ENCODE data around the gene TIGD2. TPM values are rescaled to one million over a fixed set of nuclear protein-coding genes. Genes with fewer than 3 reads are reported as not detected.

Gene TIGD2
- total RNA-seq, 5 donors from 2014 or later (not counting 1 experiment from before 2014, with no cell fraction given), result 3.8 to 6.7 (median 5.2) TPM

GRCh38 chr4:89111833-89112563 lies 665 bp downstream of the TIGD2 start:
- ChIA-PET CTCF (no interaction called here), POLR2A (no interaction called here)
- no peak for ATAC-seq (replicated peaks in 1 of 4)
- peaks cover 0 to 14% of the 10 kb centered on the region in 2 experiments for H3K27me3 ChIP-seq (replicated peaks in 1 of 2; ENCODE audit: control insufficient read depth in 2 of 2, extremely low read depth in 1 of 2, insufficient read depth in 2 of 2, low read length in 1 of 2)
- peaks cover 9 to 20% of the 10 kb centered on the region in 2 experiments for H3K4me1 ChIP-seq (ENCODE audit: control insufficient read depth in 1 of 2, extremely low read depth in 1 of 2, insufficient read depth in 2 of 2, low read length in 2 of 2)
- WGBS (ENCODE audit: insufficient coverage), result 66% methylated on average over 4 of the region's 15 CpGs
- peaks cover 20 to 29% (median 25%) of the 10 kb centered on the region in 3 donors for H3K4me1 Mint-ChIP-seq
- peaks cover 0 to 9% of the 10 kb centered on the region in 2 donors for H3K27me3 Mint-ChIP-seq
- H3K4me3 ChIP-seq (ENCODE audit: control insufficient read depth in 1 of 2, extremely low read depth in 1 of 2, low read length in 1 of 2), result peak overlapping the region; percentile 74 to 91
- H3K36me3 ChIP-seq (ENCODE audit: control insufficient read depth in 2 of 2, extremely low read depth in 1 of 2, insufficient read depth in 1 of 2, low read length in 1 of 2), result no peaks in the 10 kb centered on the region
- peaks cover 25% of the 10 kb centered on the region for H3K36me3 Mint-ChIP-seq
- peak overlapping the region; percentile 45 for H3K27ac ChIP-seq (ENCODE audit: low read length)
- H3K9me3 Mint-ChIP-seq, result peaks cover 5 to 9% (median 8%) of the 10 kb centered on the region in 3 donors
- no peak for DNase-seq
- H3K4me3 Mint-ChIP-seq, result peak overlapping the region; percentile 86 to 92 (median 87)
- peaks cover 4% of the 10 kb centered on the region for H3K9me3 ChIP-seq
- peak overlapping the region; percentile 70 to 86 for H3K27ac Mint-ChIP-seq

- POLR2A ChIA-PET, result no interaction called here
- Mint-ChIP-seq H3K9me3 (peaks cover 5 to 9% (median 8%) of the 10 kb centered on the region in 3 donors), H3K4me3 (no peak overlapping the region)
Measured at GRCh38 chr4:89113415-89113814, 2.1 kb downstream of the TIGD2 start.

GRCh38 chr4:89114100-89114499 lies 2.8 kb downstream of the TIGD2 start:
- H3K9me3 Mint-ChIP-seq, result peaks cover 5 to 9% (median 8%) of the 10 kb centered on the region in 3 donors
- peaks cover 0 to 6% of the 10 kb centered on the region in 2 experiments for H3K27me3 ChIP-seq (replicated peaks in 1 of 2; ENCODE audit: control insufficient read depth in 2 of 2, extremely low read depth in 1 of 2, insufficient read depth in 2 of 2, low read length in 1 of 2)
- peaks cover 25% of the 10 kb centered on the region for H3K36me3 Mint-ChIP-seq
- no peak overlapping the region for H3K27ac Mint-ChIP-seq
- ChIA-PET CTCF (no interaction called here), POLR2A (no interaction called here)
- peaks cover 20 to 29% (median 25%) of the 10 kb centered on the region in 3 donors for H3K4me1 Mint-ChIP-seq
- peaks cover 0 to 3% of the 10 kb centered on the region in 2 donors for H3K36me3 ChIP-seq (ENCODE audit: control insufficient read depth in 2 of 2, extremely low read depth in 1 of 2, insufficient read depth in 1 of 2, low read length in 1 of 2)
- H3K27ac ChIP-seq (ENCODE audit: low read length), result no peak overlapping the region
- DNase-seq (no peak), ATAC-seq (replicated peaks in 1 of 4) (no peak)
- no peak overlapping the region for H3K4me3 Mint-ChIP-seq
- 54% methylated on average over 2 of the region's 3 CpGs for WGBS (ENCODE audit: insufficient coverage)
- H3K4me3 ChIP-seq (ENCODE audit: control insufficient read depth in 1 of 2, extremely low read depth in 1 of 2, low read length in 1 of 2), result no peak overlapping the region
- no peaks in the 10 kb centered on the region for H3K27me3 Mint-ChIP-seq
- H3K4me1 ChIP-seq (ENCODE audit: control insufficient read depth in 1 of 2, extremely low read depth in 1 of 2, insufficient read depth in 2 of 2, low read length in 2 of 2), result peaks cover 9 to 20% of the 10 kb centered on the region in 2 experiments
- peaks cover 4% of the 10 kb centered on the region for H3K9me3 ChIP-seq

More at GRCh38 chr4:89113415-89113814, 2.1 kb downstream of the TIGD2 start:
- Histone ChIP-seq H3K36me3 (ENCODE audit: control insufficient read depth in 2 of 2, extremely low read depth in 1 of 2, insufficient read depth in 1 of 2, low read length in 1 of 2) (peaks cover 0 to 3% of the 10 kb centered on the region in 2 donors), H3K4me1 (ENCODE audit: control insufficient read depth in 1 of 2, extremely low read depth in 1 of 2, insufficient read depth in 2 of 2, low read length in 2 of 2) (peaks cover 9 to 20% of the 10 kb centered on the region in 2 experiments), H3K27me3 (replicated peaks in 1 of 2; ENCODE audit: control insufficient read depth in 2 of 2, extremely low read depth in 1 of 2, insufficient read depth in 2 of 2, low read length in 1 of 2) (peaks cover 0 to 8% of the 10 kb centered on the region in 2 experiments), H3K27ac (ENCODE audit: low read length) (no peak overlapping the region), H3K4me3 (ENCODE audit: control insufficient read depth in 1 of 2, extremely low read depth in 1 of 2, low read length in 1 of 2) (no peak overlapping the region), H3K9me3 (peaks cover 4% of the 10 kb centered on the region)
- peaks cover 25% of the 10 kb centered on the region for H3K36me3 Mint-ChIP-seq
- H3K27ac Mint-ChIP-seq, result no peak overlapping the region
- H3K27me3 Mint-ChIP-seq, result peaks cover 0 to 3% of the 10 kb centered on the region in 2 donors
- ATAC-seq (replicated peaks in 1 of 4), result no peak
- WGBS (ENCODE audit: insufficient coverage), result no CpG with 5 or more reads among the region's 2 CpGs
- DNase-seq, result no peak
- peaks cover 20 to 29% (median 25%) of the 10 kb centered on the region in 3 donors for H3K4me1 Mint-ChIP-seq
- CTCF ChIA-PET, result no interaction called here

GRCh38 chr4:89117115-89117514 lies 5.8 kb downstream of the TIGD2 start:
- peaks cover 25% of the 10 kb centered on the region for H3K36me3 Mint-ChIP-seq
- WGBS (ENCODE audit: insufficient coverage), result no CpG with 5 or more reads among the region's 3 CpGs
- no peaks in the 10 kb centered on the region for H3K27me3 Mint-ChIP-seq
- DNase-seq, result no peak
- H3K9me3 Mint-ChIP-seq, result peaks cover 5 to 9% (median 8%) of the 10 kb centered on the region in 3 donors
- peaks cover 2 to 3% of the 10 kb centered on the region in 2 experiments for H3K4me1 ChIP-seq (ENCODE audit: control insufficient read depth in 1 of 2, extremely low read depth in 1 of 2, insufficient read depth in 2 of 2, low read length in 2 of 2)
- no peak overlapping the region for H3K27ac Mint-ChIP-seq
- H3K4me3 ChIP-seq (ENCODE audit: control insufficient read depth in 1 of 2, extremely low read depth in 1 of 2, low read length in 1 of 2), result no peak overlapping the region
- H3K4me3 Mint-ChIP-seq, result no peak overlapping the region
- peaks cover 4% of the 10 kb centered on the region for H3K9me3 ChIP-seq
- POLR2A ChIA-PET, result interaction anchor here in 1 of 2 donors (0.6 kb wide), 1 partner anchor 408 kb away, joined by 7 read pairs; no protein-coding TSS in a partner anchor
- peaks cover 7 to 13% (median 10%) of the 10 kb centered on the region in 3 donors for H3K4me1 Mint-ChIP-seq
- peaks cover 0 to 3% of the 10 kb centered on the region in 2 donors for H3K36me3 ChIP-seq (ENCODE audit: control insufficient read depth in 2 of 2, extremely low read depth in 1 of 2, insufficient read depth in 1 of 2, low read length in 1 of 2)
- H3K27me3 ChIP-seq (replicated peaks in 1 of 2; ENCODE audit: control insufficient read depth in 2 of 2, extremely low read depth in 1 of 2, insufficient read depth in 2 of 2, low read length in 1 of 2), result no peaks in the 10 kb centered on the region
- CTCF ChIA-PET, result no interaction called here
- H3K27ac ChIP-seq (ENCODE audit: low read length), result no peak overlapping the region
- no peak for ATAC-seq (replicated peaks in 1 of 4)

- ChIA-PET POLR2A (no interaction called here), CTCF (no interaction called here)
- peaks cover 10% of the 10 kb centered on the region for H3K36me3 Mint-ChIP-seq
- WGBS (ENCODE audit: insufficient coverage), result no CpG with 5 or more reads among the region's 1 CpG
- Histone ChIP-seq H3K4me1 (ENCODE audit: control insufficient read depth in 1 of 2, extremely low read depth in 1 of 2, insufficient read depth in 2 of 2, low read length in 2 of 2) (no peaks in the 10 kb centered on the region), H3K9me3 (peaks cover 3% of the 10 kb centered on the region), H3K4me3 (ENCODE audit: control insufficient read depth in 1 of 2, extremely low read depth in 1 of 2, low read length in 1 of 2) (no peak overlapping the region), H3K36me3 (ENCODE audit: control insufficient read depth in 2 of 2, extremely low read depth in 1 of 2, insufficient read depth in 1 of 2, low read length in 1 of 2) (peaks cover 0 to 3% of the 10 kb centered on the region in 2 donors), H3K27ac (ENCODE audit: low read length) (no peak overlapping the region), H3K27me3 (replicated peaks in 1 of 2; ENCODE audit: control insufficient read depth in 2 of 2, extremely low read depth in 1 of 2, insufficient read depth in 2 of 2, low read length in 1 of 2) (no peaks in the 10 kb centered on the region)
- peaks cover 5 to 9% (median 6%) of the 10 kb centered on the region in 3 donors for H3K9me3 Mint-ChIP-seq
- no peak overlapping the region for H3K27ac Mint-ChIP-seq
- no peaks in the 10 kb centered on the region for H3K4me1 Mint-ChIP-seq
- H3K27me3 Mint-ChIP-seq, result no peaks in the 10 kb centered on the region
- no peak for ATAC-seq (replicated peaks in 1 of 4)
- DNase-seq, result no peak
- H3K4me3 Mint-ChIP-seq, result no peak overlapping the region
Measured at GRCh38 chr4:89119166-89119565, 7.8 kb downstream of the TIGD2 start.

- peaks cover 8% of the 10 kb centered on the region for H3K36me3 Mint-ChIP-seq
- Histone ChIP-seq H3K9me3 (no peaks in the 10 kb centered on the region), H3K4me3 (ENCODE audit: control insufficient read depth in 1 of 2, extremely low read depth in 1 of 2, low read length in 1 of 2) (no peak overlapping the region), H3K4me1 (ENCODE audit: control insufficient read depth in 1 of 2, extremely low read depth in 1 of 2, insufficient read depth in 2 of 2, low read length in 2 of 2) (no peaks in the 10 kb centered on the region), H3K27me3 (replicated peaks in 1 of 2; ENCODE audit: control insufficient read depth in 2 of 2, extremely low read depth in 1 of 2, insufficient read depth in 2 of 2, low read length in 1 of 2) (no peaks in the 10 kb centered on the region), H3K36me3 (ENCODE audit: control insufficient read depth in 2 of 2, extremely low read depth in 1 of 2, insufficient read depth in 1 of 2, low read length in 1 of 2) (peaks cover 0 to 3% of the 10 kb centered on the region in 2 donors), H3K27ac (ENCODE audit: low read length) (no peak overlapping the region)
- H3K4me1 Mint-ChIP-seq, result no peaks in the 10 kb centered on the region
- no peak for DNase-seq
- ATAC-seq (replicated peaks in 1 of 4), result no peak
- POLR2A ChIA-PET, result no interaction called here
- CTCF ChIA-PET, result interaction anchor here in 1 of 2 donors (0.6 kb wide), 1 partner anchor 141 kb away, joined by 6 read pairs; no protein-coding TSS in a partner anchor
- H3K27ac Mint-ChIP-seq, result no peak overlapping the region
- 100% methylated on average over 2 of the region's 3 CpGs for WGBS (ENCODE audit: insufficient coverage)
- H3K27me3 Mint-ChIP-seq, result no peaks in the 10 kb centered on the region
- H3K4me3 Mint-ChIP-seq, result no peak overlapping the region
- peaks cover 4 to 9% (median 5%) of the 10 kb centered on the region in 3 donors for H3K9me3 Mint-ChIP-seq
Measured at GRCh38 chr4:89119836-89120235, 8.5 kb downstream of the TIGD2 start.

Measured in T-cell (primary cell).